Adrenal gland (tissue), 5 donors: ENCODE measurements around the gene SLC25A42.

Source experiments
- CTCF ChIP-seq, 6 experiments: fragments of 450-650 bp in 4 of 6; fragments of 200-600 bp in 2 of 6; sonication (generic) in 1 of 6; IDR thresholded peaks; 1 replicate in 5 of 6; 2 replicates in 1 of 6; pipeline versions ENCODE4 v1.5.1 to v1.8.0; 2016 to 2021; ENCODE audit warnings: antibody characterized with exemption in 6 of 6, mild to moderate bottlenecking in 2 of 6, moderate library complexity in 1 of 6
- POLR2A ChIP-seq, 2 donors: fragments of 450-650 bp; IDR thresholded peaks; one replicate each; pipeline ENCODE4 v1.6.1; 2017; ENCODE audit warnings: antibody characterized with exemption in 2 of 2, mild to moderate bottlenecking in 2 of 2, moderate library complexity in 1 of 2
- donor health status: DM: no; HTN: no; CAD: no.

- TF ChIP-seq POLR2A (IDR thresholded peaks at IDR 0.05) (no peak), CTCF (IDR thresholded peaks at IDR 0.05) (no peak)
Observed at GRCh38 chr19:19027228-19027627, 36.6 kb upstream of the SLC25A42 start.
